CD4-positive, alpha-beta T cell treated with Interleukin-12 subunit alpha and Interleukin-12 subunit beta, for 1 hour (primary cell): ENCODE results near the gene SPATA17.

ENCODE experiments used
- DNase-seq: peaks from one replicate; pipeline ENCODE4 v3.0.0-alpha.2; 2020

The SPATA17 gene

DNA sequence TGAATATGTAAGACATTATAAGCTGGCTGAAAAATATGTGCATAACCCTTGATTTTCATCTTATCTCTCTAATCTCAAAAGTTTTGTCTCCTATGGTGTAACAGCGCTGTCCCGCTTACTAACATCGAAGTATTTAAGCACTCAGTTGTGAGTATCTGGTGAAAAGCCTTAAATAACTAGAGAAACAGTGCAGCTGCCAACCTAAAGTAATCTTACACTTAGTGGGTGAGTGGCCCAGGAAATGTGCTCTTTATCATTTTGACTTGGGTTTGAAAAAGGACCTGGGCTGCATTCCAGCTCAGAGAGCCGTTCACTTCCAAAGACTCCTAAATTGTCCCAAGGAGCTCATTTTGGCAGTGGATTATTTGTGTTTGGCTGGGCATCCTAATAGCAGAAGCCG is 225.9 kb downstream of the SPATA17 start:
- DNase-seq, result no peak

DNA sequence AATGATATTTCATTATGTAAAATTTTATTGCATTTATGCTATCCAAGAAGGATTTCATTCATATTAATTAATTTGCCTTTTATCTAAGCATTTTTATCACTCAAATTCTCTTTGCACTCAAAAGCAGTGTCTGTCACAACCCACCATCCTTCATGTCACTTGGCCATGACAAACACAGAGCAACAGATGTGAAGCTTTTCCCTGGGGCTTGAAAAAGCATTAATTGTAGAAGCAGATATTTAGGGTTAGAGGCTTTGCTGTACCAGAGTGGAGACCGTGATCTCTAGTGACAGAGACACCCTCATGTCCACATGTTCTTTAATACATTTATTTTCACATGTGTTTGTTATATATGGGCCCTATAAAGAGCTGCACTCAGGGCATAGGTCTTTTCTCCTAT is 230.5 kb downstream of the SPATA17 start:
- no peak for DNase-seq

DNA sequence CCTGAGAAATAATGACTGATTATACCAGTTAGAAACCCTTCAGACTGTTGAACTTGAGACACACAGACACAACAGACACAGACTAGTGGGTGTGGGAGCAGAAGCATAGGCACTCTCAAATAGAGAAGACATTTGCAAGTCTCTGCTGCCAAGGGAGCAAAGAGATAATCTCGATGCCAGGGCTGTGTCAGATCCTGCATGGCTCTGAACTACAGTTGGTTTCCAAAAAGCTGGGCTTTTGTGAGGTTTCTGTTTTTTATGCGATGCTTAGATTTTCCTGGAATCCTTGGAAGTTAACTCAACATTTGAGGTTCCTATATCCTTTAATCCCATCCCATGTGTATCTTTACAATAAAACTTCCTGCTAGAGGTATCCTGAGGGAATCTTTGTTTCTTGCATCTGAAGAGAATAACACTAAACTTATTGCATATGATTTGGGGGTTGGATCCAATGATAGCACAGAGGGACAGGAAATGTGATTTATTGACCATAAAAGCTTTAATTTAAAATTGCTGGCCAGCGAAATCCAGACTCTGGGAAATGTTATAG is 236.4 kb downstream of the SPATA17 start:
- DNase-seq, result no peak

DNA sequence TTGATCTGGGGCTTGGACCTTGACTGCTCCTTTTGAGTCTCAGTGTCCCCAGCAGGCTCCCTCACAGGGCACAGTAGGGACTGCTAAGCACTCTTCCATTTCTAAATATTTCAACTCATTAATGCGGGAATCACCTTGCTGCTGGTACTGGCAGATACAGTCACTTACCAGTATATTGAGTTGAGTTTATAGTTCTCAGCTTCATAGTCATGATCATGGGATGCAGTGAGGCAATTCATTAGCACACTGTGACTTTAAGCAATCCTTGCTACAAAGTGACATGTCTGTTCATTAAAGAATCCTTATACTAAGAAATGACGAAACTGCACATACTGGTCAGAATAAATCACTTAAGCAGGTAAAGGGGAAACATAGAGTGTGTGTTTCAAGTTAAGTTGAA is 240.8 kb downstream of the SPATA17 start:
- DNase-seq, result no peak

- DNase-seq, result no peak
These were observed 244.1 kb downstream of the SPATA17 start for GRCh38 chr1:217875229-217875628.

DNA sequence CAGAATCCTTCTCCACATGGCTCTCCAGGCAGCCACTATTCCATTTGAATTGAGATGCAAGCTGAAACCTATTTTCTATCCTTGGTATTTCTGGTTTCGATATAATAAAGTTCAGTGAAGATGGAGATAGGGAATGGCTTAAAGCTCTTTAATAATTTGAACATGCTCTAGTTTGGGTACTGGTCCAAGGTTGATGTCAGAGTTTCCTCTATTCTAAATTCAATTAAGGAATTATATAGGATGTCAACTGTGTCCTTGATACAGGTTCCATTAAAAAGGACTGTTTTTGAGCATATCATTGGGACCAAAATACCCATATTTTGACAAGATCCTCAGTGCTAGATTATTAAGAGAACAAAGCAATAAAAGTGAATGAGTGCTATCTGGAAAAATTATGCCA is 245.3 kb downstream of the SPATA17 start:
- DNase-seq, result no peak

DNA sequence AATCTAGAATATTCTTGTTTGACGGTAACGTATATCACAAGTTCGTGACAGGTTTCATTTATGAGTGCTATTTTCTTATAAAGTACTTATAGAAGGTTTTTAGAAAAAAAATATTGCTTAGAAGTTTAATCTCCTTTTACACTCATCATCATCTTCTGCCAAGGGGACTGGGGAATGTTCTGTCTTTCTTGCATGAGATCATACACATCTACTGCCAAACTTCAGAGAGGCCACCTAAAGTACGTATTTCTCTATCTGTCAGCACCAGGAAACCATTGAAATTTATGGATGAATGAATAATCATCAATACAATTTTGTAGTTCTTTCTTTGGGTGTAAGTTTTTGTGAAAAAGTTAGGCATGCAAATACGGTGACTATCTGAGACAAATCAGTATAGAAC is 245.8 kb downstream of the SPATA17 start:
- DNase-seq, result no peak

DNA sequence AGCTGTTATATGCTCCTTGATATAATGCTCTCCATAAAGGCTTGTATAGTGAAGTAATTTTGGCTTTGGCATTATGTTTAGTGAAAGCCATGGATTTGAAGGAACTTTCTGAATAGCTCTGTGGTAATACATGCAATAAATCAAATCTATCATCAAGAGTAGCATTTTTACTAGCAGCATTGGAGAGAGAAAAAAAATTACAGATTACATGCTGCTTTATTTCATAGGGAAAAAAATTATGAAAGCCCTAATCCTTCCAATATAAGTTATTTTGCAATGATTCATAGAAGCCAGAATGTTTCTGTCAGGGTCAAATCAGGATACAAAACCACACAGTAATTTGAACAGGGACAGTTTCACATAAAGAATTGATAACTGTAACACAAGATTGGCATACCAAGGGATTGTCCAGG is 250.0 kb downstream of the SPATA17 start:
- no peak for DNase-seq

DNA sequence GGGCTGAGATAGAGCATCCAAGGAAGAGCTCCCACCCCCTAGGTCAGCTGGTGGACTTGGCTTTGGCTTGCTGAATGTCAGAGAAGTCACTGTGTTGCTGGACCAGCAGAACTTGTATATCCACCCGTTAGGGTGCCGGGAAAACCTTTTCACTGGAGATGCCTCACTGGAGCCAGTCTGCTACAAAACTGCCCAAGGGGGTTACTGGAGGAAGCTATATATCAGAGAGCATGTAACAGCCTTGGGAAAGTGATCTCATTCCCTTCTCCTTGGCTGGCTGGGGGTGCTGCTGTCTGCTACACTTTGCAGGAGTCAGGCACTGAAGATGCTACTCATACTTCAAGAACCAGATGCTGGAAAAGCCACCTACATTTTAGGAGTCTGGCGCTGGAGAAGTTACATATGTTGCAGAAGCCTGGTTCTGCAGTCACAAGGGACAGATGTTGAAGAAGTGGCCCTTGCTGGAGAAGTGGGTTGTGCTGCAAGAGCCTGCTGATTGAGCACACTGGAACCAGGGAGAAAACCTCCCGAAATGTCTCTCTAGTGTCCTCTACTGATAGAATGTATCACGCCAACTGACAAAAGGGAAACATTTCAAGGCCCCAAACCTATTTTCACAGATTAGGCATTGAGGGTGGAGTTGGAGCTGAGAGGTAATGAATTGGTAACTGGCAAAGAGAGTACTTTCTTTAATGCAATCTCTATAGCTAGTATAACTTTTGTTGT is 250.6 kb downstream of the SPATA17 start:
- DNase-seq, result no peak

- no peak for DNase-seq
These were observed 254.0 kb downstream of the SPATA17 start for GRCh38 chr1:217885181-217885580.

DNA sequence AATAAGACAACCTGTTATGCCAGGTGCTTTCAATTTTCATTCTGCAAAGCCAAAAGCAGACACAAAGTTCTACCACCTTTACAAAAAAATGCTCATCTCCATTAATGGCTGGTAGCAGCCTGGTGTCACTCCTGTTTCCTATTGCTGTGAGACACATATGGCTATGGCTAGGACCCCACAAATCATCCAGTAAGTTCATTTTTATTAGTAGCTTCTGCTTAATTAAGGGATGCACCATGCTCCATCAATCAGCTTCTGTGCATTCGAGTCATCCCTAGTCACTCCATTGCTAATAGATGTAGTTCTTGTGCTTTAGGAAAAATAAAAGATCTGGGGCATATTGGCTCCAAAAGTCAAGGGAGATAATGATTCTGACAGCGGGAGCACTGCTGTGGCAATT is 257.2 kb downstream of the SPATA17 start:
- DNase-seq, result no peak

- no peak for DNase-seq
These were observed 258.3 kb downstream of the SPATA17 start for GRCh38 chr1:217889401-217889800.

GRCh38 chr1:217891966-217892365 is 260.8 kb downstream of the SPATA17 start:
- DNase-seq, result no peak

DNA sequence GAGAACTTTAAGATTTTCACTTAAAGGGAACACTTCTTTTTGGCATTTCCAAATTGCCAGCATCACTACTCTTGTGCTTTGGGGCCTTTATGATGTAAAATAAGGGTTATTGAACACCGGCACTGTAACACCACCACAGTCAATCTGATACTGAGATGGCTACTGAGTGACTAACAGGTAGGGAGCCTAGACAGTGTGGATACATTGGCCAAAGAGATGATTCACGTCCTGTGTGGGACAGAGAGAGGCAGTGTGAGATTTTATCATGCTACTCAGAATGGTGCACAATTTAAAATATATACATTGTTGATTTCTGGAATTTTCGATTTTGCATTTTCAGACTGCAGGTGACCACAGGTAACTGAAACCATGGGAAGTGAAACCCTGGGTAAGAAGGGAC is 261.6 kb downstream of the SPATA17 start:
- no peak for DNase-seq

DNA sequence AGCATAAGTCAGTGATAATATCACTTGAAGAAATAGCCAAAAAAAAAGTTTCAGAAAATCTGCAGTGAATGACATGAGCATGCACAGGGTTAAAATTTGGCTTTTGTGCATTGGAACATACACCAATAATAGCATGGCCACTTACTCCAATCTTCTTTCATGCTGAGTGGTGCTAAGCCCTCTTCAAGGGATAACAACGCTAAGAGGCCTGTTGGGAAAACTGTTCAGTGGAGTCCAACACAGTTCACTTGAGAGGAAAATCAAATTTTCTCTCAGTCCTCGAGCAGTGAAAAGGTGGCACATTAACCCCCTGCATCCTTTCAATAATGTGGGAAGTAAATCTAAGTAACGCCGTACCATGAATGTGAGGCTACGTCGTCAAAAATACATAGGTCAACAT is 264.7 kb downstream of the SPATA17 start:
- no peak for DNase-seq

DNA sequence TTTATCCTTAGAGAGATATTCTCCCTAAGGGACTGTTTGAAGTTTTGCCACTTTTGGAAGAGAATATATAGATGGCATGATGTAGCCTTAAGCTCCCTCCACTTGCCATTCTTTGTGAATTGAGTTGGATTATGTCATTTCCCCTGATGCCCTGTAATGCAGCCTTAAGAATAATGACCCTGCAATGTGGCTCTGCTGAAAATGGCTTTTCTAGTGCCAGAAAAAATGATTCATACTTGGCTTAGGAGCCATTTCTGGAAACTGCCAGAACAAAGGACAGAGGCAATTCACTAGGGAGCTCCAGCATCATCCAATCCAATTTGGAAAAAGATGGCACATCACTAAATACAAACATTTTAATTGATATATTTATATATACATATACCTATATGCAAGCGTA is 265.3 kb downstream of the SPATA17 start:
- DNase-seq, result no peak

DNA sequence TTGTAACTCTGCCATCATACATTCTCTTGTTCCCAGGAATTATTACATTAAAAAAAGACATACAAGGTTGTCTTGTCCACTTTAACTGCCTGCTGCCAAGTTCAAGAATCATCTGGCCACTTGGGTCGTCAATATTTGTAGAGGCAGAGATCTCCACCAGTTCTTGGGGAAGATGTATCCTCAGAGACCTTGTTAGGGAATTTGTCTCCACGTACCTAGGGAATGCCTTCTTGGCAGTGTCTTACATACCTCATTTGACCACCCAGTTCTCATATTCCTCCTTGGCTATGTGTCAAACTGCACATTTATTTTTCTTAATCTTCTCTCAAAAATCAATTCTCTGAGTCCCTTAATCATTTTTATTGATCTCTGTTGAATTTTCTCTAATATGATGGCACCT is 266.0 kb downstream of the SPATA17 start:
- DNase-seq, result no peak

DNA sequence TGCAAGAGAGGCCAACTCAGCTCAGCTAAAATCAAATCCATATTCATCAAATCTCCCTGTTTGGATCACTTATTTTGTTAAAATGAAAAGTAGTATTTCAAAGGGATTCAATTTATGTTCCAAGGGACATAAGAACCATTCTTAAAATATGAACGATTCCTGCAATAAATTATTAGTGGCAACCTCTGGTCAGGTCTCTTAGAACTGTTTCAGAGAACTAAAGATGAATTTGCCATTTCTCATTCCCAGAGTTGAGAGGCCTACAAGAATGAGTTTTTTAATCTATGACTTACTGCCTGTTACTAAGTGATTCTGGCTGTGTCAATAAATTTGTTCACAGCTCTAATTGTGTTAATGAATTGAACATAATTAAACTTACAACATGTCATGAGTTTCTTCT is 268.5 kb downstream of the SPATA17 start:
- DNase-seq, result no peak

- DNase-seq, result no peak
These were observed 276.4 kb downstream of the SPATA17 start for GRCh38 chr1:217907504-217907903.

DNA sequence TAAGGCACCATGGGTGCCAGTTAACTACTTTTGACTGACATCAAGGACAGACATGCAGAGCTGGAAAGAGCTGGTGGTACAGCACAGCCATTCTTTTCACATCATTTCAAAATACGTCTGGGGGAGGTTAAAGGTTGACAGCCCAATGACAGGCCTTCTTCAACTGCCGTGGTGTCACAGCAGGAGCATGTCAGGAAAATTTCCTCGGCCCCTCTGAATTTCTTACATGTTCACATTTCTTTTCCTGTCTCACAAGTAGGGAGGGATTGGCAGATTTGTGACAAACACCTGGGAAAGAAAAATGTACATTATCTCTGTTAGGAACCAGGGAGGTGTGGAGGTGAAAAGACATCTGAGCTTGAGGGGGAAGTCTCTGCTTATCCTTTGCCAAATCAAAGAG is 279.1 kb downstream of the SPATA17 start:
- DNase-seq, result no peak

GRCh38 chr1:217910791-217911320 is 279.7 kb downstream of the SPATA17 start:
- DNase-seq, result no peak

- DNase-seq, result no peak
These were observed 280.8 kb downstream of the SPATA17 start for GRCh38 chr1:217911908-217912307.

- no peak for DNase-seq
These were observed 286.2 kb downstream of the SPATA17 start for GRCh38 chr1:217917281-217917887.

DNA sequence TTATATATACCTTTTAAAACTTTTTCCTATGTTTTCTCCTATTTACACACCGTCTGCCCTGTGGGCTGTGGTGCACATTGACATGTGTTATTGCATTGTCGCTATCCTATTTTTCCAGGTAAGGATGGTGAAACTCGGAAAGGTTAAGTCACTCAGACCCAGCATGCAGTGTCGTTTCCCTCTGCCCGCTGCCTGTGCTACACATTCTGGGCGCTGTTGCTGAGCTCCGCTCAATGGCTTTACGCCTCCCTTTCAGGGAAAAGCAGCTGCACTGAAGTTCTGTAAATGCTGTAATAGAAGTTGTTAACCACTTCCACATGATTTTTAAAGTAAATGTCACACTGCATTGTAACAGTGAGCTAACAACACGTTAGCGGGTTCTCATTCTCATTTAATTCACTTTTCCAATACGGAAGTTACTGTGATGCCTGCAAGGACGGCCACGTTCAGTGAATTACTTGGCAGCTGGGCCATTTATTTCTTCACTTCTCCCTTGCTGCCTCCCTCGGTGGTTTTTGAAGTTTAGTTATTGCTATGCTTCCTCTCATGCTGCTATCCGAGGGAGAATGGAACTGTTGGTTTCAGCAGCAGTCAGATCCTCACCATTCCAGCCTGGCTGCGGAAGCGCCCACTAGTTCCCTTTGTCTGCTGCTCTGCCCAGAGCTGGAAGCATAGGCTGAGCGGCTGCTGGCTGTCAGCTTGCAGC is 288.7 kb downstream of the SPATA17 start:
- DNase-seq, result no peak
